ENCODE data around the gene FGD6.
"Not testable (repeated sequence)": the region's sequence is repeated elsewhere in the genome, so short reads cannot be mapped to it uniquely, and the experiment has no call there.

The FGD6 gene

DNA sequence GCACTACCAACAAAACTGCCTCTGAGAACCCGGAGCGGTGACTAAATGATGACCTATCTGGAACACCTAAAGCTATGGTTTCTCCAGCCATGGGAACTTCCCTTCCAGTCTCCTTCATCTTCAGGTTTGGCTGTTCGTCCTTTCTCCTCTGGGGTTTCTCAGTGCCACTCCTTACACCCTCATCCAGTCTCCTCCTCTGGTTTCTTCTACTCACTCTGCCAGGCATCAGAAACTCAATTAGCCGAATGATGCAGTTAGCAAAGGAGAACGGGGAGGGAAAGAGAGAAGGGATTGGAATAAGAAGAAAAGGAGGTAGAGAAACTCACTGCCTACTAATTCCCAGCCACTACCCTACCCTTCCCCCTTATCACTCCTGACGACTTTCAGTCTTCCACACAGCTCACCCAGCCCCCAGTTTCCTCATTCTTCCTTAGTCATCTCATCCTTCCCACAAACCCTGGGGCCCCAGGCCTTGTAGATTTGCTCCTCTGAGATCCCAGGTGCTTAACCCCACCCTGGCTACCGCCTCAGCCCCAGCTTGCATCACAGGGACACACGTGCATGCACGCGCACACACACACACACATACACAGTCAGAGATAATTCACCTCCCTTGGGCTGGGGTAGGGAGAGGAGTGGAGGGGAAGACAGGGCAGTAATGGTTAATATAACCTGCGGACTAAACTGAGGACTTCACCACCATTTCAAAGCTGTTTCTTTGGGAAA, 13.0 kb downstream of the FGD6 start:
- no peak for DNase-seq

DNA sequence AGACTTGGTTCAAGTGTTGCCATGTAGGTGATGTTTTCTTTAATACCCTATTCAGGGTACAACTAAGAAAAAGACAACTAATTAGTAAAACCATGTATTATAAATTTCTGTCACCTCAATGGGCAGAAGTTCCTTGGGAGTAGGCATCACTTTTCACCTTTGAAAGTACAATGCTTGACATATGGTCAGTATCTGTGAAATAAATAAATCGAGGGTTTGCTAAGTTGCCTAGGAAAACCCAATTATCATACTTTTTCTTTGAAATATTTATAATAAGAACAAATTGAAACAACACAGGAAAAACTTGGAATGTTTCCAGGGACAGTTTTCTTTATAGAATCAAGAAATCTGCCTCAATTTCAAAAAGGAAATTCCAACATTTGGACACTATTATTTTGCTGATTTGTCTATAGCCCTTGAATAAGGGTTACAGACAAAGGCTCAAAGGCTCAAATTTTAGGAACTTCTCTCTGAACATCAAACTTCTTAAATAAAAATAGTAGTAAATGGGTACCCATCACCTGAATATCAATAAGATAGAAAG, 13.7 kb downstream of the FGD6 start:
- no peak for DNase-seq

DNA sequence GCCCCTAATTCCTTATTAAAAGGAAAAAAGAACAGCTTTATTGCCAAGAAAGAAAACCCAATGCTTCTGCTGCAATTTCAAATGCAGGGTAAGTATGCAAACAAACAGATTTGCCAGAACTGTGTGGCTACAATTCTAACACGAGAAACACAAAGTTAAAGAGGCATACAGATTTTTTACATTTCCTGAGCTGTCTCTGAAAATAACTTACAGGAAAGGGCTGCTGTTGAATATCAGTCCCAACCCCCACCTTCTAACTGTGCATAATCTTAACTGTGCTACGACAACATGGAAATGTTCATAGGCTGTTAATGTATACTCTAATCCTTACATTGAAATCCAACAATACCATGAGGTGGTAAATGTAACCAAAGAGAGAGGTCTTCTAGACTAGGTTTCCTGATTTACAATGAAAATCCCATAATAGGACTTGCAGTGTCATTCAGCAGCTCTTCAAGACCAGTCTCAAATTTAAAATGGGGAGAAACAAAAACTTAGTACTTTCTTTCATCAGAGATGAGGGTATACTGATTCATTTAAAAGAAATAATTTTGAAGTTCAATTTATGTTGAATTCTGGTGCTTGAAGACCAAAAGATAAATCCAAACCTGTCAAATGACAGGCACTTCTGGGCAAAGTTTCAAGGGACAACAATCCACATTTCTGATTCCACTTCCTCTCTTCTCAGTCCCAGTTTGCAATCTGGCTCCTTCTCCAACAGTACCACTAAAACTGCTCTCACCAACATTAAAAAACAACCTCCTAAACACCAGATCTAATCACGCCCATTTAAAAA, 14.4 kb downstream of the FGD6 start:
- DNase-seq: no peak

DNA sequence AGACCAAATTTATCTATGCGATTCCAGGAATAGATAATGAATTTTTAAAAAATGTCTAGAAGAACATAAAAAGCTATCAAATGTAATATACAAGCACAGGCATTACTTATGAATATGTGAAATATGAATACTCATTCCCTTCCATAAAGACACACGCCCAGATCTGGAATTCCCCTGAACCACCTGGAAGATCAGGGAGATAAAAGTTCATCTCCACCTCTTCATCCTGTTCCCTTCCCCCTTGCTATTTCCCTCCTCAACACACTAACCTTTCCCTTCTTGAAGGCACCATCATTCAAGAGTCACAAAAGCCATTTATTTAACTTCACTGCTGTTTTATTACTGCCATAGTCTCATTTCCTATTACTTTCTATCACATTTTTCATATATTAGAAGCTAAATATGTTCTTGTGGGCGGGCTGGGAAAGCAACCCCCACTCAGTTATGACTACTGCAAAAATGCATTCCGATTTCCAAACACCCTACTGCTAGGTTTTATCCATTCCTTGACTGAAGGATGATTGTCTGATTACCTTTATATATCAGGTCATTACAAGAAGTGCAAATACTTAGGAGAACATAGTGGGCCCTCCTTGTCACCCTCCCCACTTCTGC, 16.1 kb downstream of the FGD6 start:
- DNase-seq: no peak

DNA sequence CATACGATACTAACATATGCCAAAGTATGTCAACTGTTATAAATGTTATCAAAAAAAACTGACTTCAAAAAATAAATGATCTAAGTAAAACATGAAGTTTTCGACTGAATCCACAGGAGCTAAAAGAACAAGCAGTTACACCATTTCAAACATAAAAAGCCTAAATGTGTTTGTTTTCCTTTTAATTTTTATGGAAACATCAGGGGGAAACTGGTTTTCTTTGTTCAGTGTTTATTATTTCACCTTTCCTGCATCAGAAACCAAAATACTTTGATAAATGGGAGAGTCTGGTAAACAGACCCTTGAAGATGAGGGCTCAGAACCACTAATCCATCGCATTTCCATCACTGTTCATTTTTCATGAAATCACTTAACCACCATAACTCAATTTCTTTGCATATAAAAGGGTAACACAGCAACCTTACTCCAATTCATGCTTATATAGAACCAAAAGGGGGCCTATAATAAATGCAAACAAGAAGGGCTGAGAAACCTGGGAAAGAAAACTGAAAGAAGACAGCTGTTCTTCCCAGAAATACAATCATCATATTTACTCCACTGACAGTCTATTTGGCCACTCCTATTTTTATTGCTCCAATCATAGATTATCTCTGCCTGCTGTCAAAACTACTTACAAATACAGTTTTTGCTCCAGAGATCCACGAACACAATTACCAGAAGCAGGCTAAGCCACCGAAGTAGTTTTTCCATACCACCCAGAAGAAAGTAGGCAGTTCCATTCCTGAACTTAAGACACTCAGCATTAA, 17.0 kb downstream of the FGD6 start:
- no peak for DNase-seq

DNA sequence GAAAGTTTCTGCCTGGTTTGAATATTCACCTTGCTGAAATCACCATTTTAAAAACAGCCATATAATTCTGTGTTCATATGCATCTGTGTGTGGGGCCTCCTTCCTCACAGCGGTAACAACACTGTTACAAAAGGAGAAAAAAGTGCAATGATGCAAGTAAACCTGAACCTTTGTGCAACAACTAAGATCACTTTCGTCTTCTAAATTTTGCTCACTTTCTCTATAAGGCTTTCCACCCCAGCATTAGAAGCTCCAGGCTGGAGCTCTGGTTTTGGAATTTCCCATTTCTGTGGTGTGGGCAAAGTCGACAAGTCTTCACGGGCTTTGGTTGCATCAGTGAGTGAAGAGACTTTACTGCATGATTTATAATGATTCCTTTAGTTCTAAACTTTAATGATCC, 18.4 kb downstream of the FGD6 start:
- no peak for DNase-seq

DNA sequence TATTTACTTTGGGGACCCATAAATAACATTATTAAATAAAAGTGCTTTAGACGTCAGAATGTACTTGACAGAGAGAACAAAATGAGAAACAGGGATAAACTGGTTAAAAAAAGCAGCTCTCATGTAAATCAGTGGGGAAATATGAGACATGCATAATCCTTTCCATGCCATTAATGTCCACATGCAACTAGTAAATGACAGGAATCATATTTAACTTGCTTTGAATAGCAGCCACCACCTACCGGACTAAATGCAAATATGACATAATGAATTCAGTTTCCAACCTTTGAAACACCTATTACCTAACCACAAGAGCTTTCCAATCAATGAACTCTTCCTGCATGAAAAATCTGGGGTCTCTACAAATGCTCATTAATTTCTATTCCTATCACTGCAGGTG, 19.6 kb downstream of the FGD6 start:
- DNase-seq: no peak

DNA sequence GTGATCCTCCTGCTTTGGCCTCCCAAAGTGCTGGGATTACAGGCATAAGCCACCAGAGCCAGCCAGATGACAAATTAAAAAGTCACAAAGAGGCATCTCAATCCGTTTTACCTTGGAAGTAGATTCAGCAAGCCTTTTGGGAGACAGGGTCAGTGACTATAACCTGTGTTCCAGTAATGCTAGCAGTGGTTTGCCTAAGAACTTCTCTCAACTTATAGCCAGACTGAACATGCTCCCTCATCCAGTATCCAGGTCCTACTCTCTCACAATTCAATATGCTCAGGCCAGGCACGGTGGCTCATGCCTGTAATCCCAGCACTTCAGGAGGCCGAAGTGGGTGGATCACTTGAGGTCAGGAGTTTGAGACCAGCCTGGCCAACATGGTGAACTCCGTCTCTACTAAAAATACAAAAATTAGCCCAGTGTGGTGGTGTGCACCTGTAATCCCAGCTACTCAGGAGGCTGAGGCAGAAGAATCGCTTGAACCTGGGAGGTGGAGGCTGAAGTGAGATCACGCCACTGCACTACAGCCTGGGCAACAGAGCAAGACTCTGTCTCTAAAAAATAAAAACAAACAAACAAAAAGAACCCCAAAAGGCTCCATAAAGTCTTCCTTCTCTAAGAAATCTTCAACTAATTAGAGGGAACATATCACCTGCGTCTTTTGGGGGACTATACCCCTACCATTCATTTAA, 20.2 kb downstream of the FGD6 start:
- DNase-seq: not testable (repeated sequence)

DNA sequence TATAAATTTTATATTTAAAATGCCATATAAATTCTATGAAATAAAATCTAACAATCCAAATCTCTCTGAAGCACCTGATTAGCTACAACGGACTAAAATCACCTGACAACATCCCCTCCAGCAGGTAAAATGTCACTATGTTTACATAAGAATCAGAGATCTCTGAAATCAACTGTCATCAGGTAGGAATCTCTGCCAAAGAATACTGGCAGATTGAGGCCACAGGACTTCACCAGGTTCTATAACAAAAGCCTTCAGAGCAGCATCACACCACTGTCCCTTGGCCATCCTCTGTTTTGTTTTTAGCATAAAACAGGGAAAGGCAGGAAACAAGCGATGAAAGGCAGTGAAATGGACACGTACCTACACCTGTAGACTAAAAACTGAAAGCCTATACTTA, 22.1 kb downstream of the FGD6 start:
- no peak for DNase-seq

DNA sequence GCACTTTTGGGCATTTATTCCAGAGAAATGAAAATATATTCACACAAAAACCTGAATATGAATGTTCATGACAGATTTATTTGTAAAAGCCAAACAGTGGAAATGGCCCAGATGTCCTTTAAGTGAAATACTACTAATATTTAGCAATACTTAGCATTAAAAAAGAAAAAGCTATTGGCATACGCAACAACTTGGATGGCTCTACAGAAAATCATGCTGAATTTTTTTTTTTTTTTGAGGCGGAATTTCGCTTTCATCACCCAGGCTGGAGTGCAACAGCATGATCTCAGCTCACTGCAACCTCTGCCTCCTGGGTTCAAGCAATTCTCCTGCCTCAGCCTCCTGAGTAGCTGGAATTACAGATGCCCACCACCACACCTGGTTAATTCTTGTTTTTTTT, 24.1 kb downstream of the FGD6 start:
- no peak for DNase-seq

DNA sequence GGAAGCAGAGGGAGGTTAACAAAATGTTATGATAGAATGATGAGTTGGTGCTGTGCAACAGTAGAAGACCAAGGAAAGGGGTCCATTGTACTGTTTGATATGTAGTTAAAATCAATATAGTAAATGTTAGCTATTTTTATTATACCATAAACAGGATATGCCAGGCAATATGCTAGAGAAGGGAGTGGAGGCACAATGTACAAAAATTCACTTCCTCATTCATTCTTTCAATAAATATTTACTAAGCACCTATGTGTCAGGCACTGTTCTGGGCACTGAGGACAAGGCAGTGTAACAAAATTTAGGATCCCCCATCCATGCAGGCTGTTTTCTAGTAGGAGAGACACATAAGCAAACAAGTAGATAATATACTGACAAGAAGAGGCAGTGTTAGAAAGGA, 25.0 kb downstream of the FGD6 start:
- no peak for DNase-seq

DNA sequence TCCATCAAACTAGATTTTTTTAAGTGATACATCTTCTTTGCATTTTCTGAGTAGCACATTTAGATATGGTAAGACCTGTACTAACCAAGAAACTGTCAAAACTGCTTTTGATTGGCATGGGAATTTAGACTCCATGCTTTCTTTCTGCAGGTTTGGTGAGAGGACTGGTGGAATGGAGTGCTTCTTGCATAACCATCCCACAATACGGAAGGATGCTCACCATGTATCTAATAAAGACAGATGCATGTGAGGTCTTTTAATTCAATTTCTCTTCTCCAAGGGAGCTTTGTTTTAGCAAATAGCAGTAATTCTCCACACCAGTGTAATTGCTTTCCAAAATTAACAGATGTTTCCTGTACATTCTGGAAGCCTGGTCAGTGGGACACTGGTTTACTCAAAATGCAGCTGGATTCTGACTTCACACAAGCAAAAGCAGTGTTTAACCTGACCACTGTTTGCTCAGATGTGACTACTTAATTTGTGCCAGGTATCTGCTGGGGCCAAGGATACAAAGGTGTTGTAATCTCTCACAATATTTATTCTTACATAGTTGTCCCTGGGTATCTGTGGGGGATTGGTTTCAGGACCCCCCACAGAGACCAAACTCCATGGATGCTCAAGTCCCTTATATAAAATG, 26.1 kb downstream of the FGD6 start:
- no peak for DNase-seq

DNA sequence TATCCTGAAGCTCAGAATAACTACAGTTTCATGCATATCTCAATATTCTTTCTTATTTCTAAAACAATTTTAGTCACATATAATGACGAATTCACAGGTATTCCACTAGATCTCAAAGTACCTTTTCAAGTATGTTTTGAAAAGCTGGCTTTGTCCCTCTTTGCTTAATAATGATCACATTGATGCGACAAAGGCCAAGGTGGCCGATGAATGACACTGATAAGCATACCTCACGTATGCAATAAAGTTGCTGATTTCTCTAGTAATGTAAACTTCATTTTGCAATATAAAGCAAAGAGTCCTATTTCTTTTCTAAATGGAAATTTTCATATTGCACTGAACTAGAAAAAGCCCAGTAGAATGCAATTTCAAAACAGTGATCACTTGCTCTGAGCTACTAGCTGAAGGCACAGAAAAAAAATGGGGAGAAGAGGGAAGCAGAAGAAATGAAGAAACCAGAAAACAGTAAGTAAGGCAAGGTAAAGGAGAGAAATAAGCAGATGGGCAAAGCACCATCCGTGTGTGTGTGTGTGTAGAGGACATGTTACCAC, 29.3 kb downstream of the FGD6 start:
- no peak for DNase-seq

DNA sequence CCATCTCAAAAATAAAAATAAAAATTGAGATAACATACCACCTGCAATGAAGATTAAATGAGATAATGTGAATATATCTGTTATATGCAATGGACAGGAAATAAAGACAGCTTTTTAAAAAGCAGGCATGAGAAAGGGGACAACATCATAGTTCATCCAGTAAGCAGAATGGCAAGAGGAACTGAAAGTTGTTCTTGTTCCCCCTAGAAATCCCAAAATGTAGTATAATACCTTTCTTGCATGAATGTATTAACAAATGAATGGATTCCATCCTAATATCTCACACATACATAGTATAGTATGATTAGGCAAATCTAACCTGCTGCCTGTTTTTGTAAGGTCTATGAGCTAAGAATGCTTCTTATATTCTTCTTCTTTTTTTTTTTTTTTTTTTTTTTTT, 31.4 kb downstream of the FGD6 start:
- DNase-seq: no peak

DNA sequence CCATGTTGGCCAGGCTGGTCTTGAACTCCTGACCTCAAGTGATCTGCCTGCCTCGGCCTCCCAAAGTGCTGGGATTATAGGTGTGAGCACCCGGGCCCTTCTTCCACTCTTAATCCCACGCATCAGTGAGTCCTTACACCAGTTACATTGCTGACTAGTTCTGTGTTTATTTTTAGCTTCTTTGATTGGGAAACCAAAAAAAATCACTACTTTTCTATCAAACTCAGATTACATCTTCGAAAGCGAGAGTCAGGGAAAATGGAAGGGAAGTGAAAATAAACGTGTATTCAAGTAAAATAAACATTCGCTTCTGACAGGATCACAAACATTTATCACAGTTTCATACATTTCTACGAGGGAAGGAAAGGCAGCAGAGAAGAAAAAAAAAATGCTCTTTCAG, 32.2 kb downstream of the FGD6 start:
- DNase-seq: no peak

DNA sequence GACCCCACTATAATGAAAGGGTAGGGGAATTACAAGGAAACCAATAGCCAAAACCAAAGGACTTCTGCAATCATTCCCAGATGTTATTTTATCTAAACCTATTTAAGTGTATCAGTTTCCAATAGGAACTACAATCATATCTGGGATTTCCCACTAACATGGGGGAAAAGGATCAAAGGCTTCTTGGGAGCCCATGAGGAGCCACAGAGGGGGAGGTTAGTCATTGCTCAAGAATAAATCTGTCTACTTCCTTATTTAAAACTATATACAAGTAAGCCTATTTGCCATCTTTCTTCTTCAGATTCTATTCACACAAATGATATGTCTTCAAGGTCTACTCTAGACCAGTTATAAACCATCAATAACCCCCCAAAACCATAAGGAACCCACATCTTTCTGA, 33.1 kb downstream of the FGD6 start:
- DNase-seq: no peak

DNA sequence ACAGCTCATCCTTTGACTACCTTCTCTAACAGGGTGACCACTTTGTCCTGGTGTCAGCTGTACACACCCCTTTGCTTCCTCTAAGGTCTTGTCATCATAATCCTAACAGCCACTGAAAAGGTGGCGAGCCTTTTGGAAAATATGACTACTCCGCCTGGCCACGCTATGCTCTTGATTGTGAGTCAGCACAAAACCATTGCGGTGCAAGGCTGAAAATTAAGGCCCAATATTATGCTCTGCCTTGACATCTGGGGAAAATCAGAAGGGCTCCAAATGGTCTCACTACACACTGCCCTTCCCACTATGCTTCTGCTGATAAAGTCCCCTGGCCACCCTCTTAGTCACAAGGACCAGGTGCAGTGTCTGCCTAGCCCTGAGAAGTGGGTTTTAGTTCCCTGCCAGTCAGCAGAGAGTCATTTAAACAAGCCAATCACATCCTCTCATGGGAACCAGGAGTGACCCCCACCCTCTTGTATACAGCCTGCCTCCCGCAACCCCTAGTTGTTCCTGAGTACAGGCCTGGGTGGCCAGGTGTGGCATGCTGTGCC, 34.3 kb downstream of the FGD6 start:
- DNase-seq: no peak

DNA sequence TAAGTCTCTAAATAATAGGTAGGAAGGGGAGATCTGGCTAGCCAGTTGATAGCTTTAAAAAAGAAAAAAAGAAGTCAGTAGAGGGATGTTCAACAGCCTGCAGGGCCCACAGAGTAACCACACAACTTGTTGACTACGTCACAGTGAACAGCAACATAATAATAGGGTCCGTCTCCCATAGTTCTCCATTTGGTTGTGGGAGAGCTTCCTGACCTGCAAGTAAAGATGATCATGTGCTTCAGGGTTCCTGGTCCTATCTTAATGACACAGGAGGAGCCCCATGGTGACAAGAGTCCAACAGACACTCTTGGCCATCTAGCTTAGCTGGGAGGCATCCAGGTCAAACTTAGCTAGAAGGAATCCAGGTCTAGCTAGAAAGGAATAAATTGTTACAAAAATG, 36.2 kb downstream of the FGD6 start:
- no peak for DNase-seq

DNA sequence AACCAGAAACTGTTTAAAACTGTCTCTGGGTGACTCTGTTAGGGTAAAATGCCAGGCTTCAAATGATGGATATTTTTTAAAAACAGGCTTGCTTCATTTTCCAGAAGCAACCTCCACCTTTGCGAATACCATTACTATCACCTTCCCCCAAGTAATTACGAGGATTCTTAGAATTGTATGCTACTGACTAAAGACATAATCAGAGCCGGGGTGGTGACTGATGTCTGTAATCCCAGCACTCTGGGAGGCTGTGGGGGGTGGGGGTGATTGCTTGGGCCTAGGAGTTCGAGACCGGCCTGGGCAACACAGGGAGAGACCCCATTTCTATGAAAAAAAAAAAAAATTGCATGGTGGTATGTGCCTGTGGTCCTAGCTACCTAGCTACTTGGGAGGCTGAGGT, 38.3 kb downstream of the FGD6 start:
- no peak for DNase-seq

DNA sequence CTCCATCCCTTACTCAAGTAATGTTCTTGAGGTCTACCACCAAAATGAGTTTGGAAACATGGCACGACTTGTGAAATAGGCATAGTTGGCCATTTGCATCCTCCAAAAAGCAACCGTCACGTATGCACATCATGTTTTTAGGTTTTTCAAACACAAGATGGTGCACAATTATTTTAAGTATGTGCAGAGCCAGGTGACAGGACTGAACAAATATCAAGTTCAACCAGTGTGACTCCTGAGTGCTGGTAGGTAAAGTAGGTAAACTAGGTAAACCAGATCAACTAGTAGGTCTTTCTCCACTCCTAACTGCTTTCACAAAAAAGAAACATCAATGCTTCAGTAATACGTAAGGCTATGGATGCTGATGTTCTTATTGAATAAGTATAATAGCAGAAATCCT, 39.1 kb downstream of the FGD6 start:
- no peak for DNase-seq

DNA sequence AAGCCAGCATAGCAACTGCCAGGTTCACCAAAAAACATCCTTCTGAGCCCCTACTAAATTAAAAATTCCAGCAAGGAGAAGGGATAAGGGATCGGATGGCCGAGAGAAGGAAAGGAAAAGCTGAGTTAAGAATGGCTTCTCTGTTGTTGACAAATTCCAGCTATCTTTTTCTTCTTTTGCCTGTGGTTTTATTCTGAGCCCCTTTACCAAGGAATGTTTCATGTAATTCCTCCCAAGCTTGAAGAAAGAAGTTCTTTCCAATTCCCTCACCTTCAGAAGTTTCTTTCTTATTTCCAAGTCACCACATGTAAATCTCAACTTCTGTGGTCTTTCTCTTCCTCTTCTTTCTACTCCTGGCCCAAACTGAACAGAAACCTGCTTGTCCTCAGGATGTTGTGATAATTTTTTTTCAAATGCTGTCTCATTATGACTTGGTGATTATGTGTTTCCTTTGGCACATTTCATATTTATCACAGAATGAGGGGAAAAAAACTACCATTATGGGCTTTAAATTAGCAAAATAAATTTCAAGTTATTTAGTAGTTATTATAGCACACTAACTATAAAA, 40.0 kb downstream of the FGD6 start:
- DNase-seq: no peak
